Renal cortex interstitium (tissue), 11 donors: ENCODE data around the gene SMIM17. TPM values are rescaled to one million over a fixed set of nuclear protein-coding genes. Genes with fewer than 3 reads are reported as not detected.
"Not testable (repeated sequence)": the region's sequence is repeated elsewhere in the genome, so short reads cannot be mapped to it uniquely, and the experiment has no call there.

Experiments used
- DNase-seq, 11 donors: peaks; one replicate each; pipeline ENCODE4 v3.0.0-alpha.2; 2013; ENCODE audit warnings: low read depth in 9 of 11, low spot score in 4 of 11; ENCODE audit errors: extremely low read depth in 1 of 11
- polyA plus RNA-seq, 3 donors: library from polyadenylated mRNA; unstranded; fragments of 120-200 nt; gene quantifications; one replicate each; pipeline ENCODE4 v1.2.1, GENCODE V29; 2013; ENCODE audit not compliant: insufficient read length in 3 of 3

SMIM17 gene
- polyA plus RNA-seq, 3 donors = 1.3 to 2.1 (median 1.8) TPM

- DNase-seq = peak in 7 of 11 donors; percentile 10 to 32 (median 15)
These were observed 3.7 kb upstream of the SMIM17 start for GRCh38 chr19:56639217-56639616.

- DNase-seq = no peak
These were observed 549 bp downstream of the SMIM17 start for GRCh38 chr19:56643460-56643955.

GRCh38 chr19:56654151-56654550 lies 11.2 kb downstream of the SMIM17 start:
- DNase-seq = no peak

GRCh38 chr19:56660381-56661107 lies 17.6 kb downstream of the SMIM17 start:
- DNase-seq = no peak

GRCh38 chr19:56661248-56661647 lies 18.3 kb downstream of the SMIM17 start:
- no peak for DNase-seq

GRCh38 chr19:56663931-56664500 lies 21.1 kb downstream of the SMIM17 start:
- DNase-seq = no peak

GRCh38 chr19:56664511-56664910 lies 21.6 kb downstream of the SMIM17 start:
- DNase-seq = no peak

GRCh38 chr19:56667311-56667870 lies 24.4 kb downstream of the SMIM17 start:
- DNase-seq = no peak

- DNase-seq = no peak
These were observed 25.7 kb downstream of the SMIM17 start for GRCh38 chr19:56668676-56669075.

GRCh38 chr19:56670401-56670960 lies 27.5 kb downstream of the SMIM17 start:
- DNase-seq = no peak

GRCh38 chr19:56670961-56671612 lies 28.1 kb downstream of the SMIM17 start:
- no peak for DNase-seq

GRCh38 chr19:56671613-56671994 lies 28.6 kb downstream of the SMIM17 start, which contains the start of gene ZNF835:
ZNF835 (minus strand) TSS chr19:56671757; CDS start chr19:56665198, 6,559 bp downstream.
- peak; percentile 64 to 87 (median 79) for DNase-seq

- not testable (repeated sequence) for DNase-seq
These were observed 29.7 kb downstream of the SMIM17 start for GRCh38 chr19:56672610-56673009.

GRCh38 chr19:56678205-56678604 lies 35.2 kb downstream of the SMIM17 start:
- DNase-seq = no peak

GRCh38 chr19:56681702-56682101 lies 38.7 kb downstream of the SMIM17 start:
- DNase-seq = no peak

GRCh38 chr19:56683116-56683515 lies 40.2 kb downstream of the SMIM17 start:
- peak in 1 of 11 donors; percentile 22 for DNase-seq

- no peak for DNase-seq
These were observed 44.1 kb downstream of the SMIM17 start for GRCh38 chr19:56687031-56687430.

- DNase-seq = no peak
These were observed 46.2 kb downstream of the SMIM17 start for GRCh38 chr19:56689198-56689597.

- no peak for DNase-seq
These were observed 47.7 kb downstream of the SMIM17 start for GRCh38 chr19:56690670-56691069.
